ENCODE data around the gene DVL2. TPM values are rescaled to one million over a fixed set of nuclear protein-coding genes. Genes with fewer than 3 reads are reported as not detected.
"Not testable (repeated sequence)": the region's sequence is repeated elsewhere in the genome, so short reads cannot be mapped to it uniquely, and the experiment has no call there.

The DVL2 gene
- total RNA-seq, 2 donors from 2014 or later, result 32.4 to 42.4 TPM

DNA sequence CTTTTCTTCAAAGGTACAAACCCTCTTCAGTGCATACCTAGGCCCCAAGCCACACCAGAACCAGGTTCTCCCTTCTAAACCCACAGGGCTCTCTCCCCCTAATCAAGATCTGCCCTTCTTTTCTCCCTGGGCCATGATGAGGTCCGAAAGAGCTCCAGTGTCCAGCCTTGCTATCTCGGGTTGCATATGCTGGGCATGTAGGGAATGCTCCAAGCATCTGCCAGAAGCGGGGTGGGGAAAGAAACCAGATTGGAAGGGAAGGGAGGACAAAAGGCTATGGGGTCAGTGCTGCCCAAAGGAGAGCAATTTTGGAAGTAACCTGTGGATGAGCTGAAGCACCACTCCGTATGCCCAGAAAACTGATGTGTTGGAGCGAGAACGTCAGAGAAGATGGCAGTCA, 14.9 kb upstream of the DVL2 start:
- Histone ChIP-seq H3K4me3 (no peak overlapping the region), H3K9me3 (no peaks in the 10 kb centered on the region), H3K4me1 (peaks cover 18% of the 10 kb centered on the region), H3K27ac (no peak overlapping the region), H3K36me3 (no peaks in the 10 kb centered on the region), H3K27me3 (no peaks in the 10 kb centered on the region), H3K9ac (ENCODE audit: low read depth in 2 of 2, low read length in 2 of 2) (peak overlapping the region in 1 of 2 donors; percentile 8)
- DNase-seq, result no peak
- TF ChIP-seq, protein P1, sequence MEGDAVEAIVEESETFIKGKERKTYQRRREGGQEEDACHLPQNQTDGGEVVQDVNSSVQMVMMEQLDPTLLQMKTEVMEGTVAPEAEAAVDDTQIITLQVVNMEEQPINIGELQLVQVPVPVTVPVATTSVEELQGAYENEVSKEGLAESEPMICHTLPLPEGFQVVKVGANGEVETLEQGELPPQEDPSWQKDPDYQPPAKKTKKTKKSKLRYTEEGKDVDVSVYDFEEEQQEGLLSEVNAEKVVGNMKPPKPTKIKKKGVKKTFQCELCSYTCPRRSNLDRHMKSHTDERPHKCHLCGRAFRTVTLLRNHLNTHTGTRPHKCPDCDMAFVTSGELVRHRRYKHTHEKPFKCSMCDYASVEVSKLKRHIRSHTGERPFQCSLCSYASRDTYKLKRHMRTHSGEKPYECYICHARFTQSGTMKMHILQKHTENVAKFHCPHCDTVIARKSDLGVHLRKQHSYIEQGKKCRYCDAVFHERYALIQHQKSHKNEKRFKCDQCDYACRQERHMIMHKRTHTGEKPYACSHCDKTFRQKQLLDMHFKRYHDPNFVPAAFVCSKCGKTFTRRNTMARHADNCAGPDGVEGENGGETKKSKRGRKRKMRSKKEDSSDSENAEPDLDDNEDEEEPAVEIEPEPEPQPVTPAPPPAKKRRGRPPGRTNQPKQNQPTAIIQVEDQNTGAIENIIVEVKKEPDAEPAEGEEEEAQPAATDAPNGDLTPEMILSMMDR (IDR thresholded peaks at IDR 0.05), result no peak
- intact Hi-C loops (cut with DNase I), result no loop called here

DNA sequence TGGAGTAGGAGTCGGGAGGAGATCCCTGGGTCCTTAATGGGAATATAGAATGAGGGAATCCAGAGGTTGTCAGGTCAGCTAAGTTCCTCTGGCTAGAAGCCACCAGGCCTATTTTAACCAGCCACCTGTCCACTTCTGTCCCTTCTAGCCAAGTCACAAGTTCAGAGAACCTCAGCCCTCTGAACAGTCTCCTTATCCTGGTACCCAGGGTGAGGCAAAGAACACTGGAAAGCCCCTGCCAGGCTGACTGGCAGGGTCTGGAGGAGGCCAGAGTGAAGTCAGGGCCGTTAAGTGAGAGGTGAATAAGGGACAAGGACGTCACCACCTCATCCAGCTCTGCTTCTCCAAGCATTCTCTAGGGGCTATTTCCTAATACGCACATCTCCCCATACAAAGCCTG, 14.5 kb upstream of the DVL2 start:
- no peak for DNase-seq
- Histone ChIP-seq H3K9ac (ENCODE audit: low read depth in 2 of 2, low read length in 2 of 2) (peak overlapping the region in 1 of 2 donors; percentile 8), H3K4me3 (no peak overlapping the region), H3K4me1 (peaks cover 18% of the 10 kb centered on the region), H3K9me3 (no peaks in the 10 kb centered on the region), H3K27me3 (no peaks in the 10 kb centered on the region), H3K36me3 (no peaks in the 10 kb centered on the region), H3K27ac (no peak overlapping the region)
- TF ChIP-seq, protein P1 (IDR thresholded peaks at IDR 0.05), result no peak
- intact Hi-C loops (cut with DNase I), result no loop called here

DNA sequence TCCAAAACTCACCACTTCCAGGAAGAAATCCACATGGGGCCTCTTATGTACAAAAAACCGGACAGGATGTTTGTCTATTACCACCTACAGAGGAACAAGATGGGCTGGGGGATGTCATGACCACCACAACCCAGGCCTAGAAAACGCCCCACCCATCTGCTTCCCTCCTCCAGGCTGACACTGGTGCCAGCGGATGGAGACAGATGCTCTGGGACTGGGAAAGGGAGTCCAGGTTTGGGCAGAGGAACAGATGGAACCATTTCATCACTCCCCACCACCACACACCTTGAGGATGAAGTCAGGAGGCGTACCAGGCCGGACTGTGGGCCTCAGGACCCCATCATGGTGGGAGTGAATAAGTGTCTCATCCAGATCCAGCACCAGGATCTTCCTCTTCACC, 12.5 kb upstream of the DVL2 start:
- intact Hi-C loops (cut with DNase I), result no loop called here
- H3K9me3 ChIP-seq, result no peaks in the 10 kb centered on the region
- H3K9ac ChIP-seq (ENCODE audit: low read depth in 2 of 2, low read length in 2 of 2), result no peak overlapping the region
- H3K27ac ChIP-seq, result no peak overlapping the region
- H3K36me3 ChIP-seq, result no peaks in the 10 kb centered on the region
- TF ChIP-seq, protein P1 (IDR thresholded peaks at IDR 0.05), result no peak
- H3K4me3 ChIP-seq, result no peak overlapping the region
- no peaks in the 10 kb centered on the region for H3K27me3 ChIP-seq
- H3K4me1 ChIP-seq, result peaks cover 13% of the 10 kb centered on the region
- DNase-seq, result no peak

DNA sequence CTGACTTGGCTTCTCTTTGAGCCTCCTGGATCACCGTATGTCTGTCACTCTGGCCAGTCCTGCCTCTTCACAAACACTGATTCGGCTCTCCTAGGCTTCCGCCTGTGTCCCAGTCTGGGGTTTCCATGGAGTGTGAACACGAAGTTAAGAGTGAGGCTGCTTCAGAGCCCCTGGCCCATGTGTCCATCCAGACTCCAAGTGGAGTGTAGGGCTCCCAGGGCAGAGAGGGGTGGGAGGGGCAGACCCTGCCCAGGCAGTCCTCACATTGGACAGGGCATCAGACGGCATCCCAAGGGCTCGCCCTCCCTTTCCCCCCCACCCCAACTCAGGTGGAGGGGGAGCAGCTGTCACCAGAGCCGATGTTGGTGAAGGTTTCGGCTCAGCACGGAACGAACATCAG, 9.5 kb upstream of the DVL2 start:
- DNase-seq; H3K27me3 ChIP-seq; H3K4me3 ChIP-seq; H3K9me3 ChIP-seq; intact Hi-C loops (cut with DNase I); H3K36me3 ChIP-seq: not testable (repeated sequence)
- Histone ChIP-seq H3K9ac (ENCODE audit: low read depth in 2 of 2, low read length in 2 of 2) (peak overlapping the region in 1 of 2 donors; percentile 100), H3K4me1 (peaks cover 14% of the 10 kb centered on the region), H3K27ac (peak overlapping the region; percentile 99)

DNA sequence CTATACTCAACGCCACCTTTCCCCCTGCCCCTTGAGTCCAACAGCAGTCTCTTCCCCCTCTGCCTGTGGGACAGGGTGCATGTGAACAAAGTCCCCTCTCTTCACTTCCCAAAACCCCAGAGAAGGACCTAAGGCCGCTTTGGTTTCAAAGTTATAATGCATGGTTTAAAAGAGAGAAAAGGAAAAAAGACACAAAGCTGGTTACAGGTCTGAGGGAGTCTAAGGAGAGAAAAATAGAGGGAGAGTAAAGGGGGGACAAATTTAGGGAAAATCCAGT, 9.1 kb upstream of the DVL2 start:
- TF ChIP-seq, protein P1 (IDR thresholded peaks at IDR 0.05), result no peak
- no peaks in the 10 kb centered on the region for H3K27me3 ChIP-seq
- no peak for DNase-seq
- intact Hi-C loops (cut with DNase I), result no loop called here
- H3K9ac ChIP-seq (ENCODE audit: low read depth in 2 of 2, low read length in 2 of 2), result peak overlapping the region; percentile 71 to 100
- H3K4me1 ChIP-seq, result peaks cover 14% of the 10 kb centered on the region
- peak overlapping the region; percentile 83 for H3K4me3 ChIP-seq
- no peaks in the 10 kb centered on the region for H3K9me3 ChIP-seq
- peaks cover 5% of the 10 kb centered on the region for H3K36me3 ChIP-seq
- peak overlapping the region; percentile 99 for H3K27ac ChIP-seq

DNA sequence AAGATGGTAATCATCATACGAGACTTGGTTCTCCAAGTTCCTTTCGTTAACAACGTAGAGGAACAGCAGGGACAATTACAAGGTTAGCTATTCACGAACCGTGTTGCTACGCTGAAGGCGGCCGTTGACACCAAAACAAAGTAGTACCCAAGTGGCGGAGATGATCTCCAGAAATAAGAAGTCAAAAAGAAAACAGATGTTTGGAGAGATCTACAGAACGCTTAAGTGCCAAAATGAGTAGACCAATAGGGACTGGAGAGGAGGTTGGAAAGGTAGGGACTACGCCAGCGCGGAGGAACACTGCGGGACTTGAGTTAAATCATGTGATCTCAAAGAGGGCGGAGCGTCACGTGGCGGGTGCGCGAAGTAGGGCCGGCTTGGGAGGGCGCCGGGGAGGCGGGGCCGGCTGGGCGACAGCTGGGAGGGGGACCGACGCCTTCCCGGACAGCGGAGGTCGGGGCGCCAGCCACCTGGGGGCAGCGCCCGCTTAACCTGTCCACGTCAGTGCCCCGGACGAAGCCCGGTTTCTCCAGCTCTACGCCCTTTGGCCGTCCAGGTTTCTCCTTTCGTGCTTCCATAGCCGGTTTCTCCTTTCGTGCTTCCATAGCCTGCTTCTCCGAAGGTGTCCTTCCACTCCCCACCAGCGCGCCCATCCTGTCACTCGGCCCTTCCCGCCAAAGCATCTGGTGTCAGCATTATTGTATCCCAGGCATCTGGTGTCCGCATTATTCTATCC, 8.6 kb upstream of the DVL2 start:
- Histone ChIP-seq H3K9me3 (no peaks in the 10 kb centered on the region), H3K9ac (ENCODE audit: low read depth in 2 of 2, low read length in 2 of 2) (peak overlapping the region; percentile 71 to 100), H3K36me3 (peaks cover 5% of the 10 kb centered on the region), H3K4me1 (peaks cover 14% of the 10 kb centered on the region), H3K4me3 (peak overlapping the region; percentile 83), H3K27ac (peak overlapping the region; percentile 99), H3K27me3 (no peaks in the 10 kb centered on the region)
- DNase-seq, result peak; percentile 98
- TF ChIP-seq, protein P1 (IDR thresholded peaks at IDR 0.05), result no peak
- intact Hi-C loops (cut with DNase I), result no loop called here

Measured in colonic mucosa (tissue), 4 donors.